C4-2B (cell line): ENCODE results near the gene IGF2R.

ENCODE experiments used
- CTCF ChIP-seq: fragments of 450-650 bp; conservative IDR thresholded peaks from 2 replicates; pipeline ENCODE4 v1.5.1; 2017; ENCODE audit warnings: mild to moderate bottlenecking
- ZFX ChIP-seq: fragments of 450-650 bp; IDR thresholded peaks from 2 replicates; pipeline ENCODE4 v1.6.1; 2017

GRCh38 chr6:160160450-160160849 lies 191.6 kb downstream of the IGF2R start:
- TF ChIP-seq CTCF (peak; percentile 50), ZFX (no peak)
